Astrocyte (in vitro differentiated cells and primary cell): ENCODE data around the gene NPHP4. TPM values are rescaled to one million over a fixed set of nuclear protein-coding genes. Genes with fewer than 3 reads are reported as not detected.

Experiments used
- DNase-seq: peaks from one replicate; pipeline ENCODE4 v3.0.0-alpha.2; 2010; ENCODE audit warnings: low read depth
- FAIRE-seq: peaks from 2 replicates; lab custom pipeline; 2011; peaks lifted over from hg19 to GRCh38; lab: Jason Lieb, UNC
- H2AFZ ChIP-seq: 2 replicates; pipeline ENCODE4 v1.6.0; 2012; ENCODE audit warnings: low read depth, low read length, inconsistent platforms
- H3K27ac ChIP-seq: 2 replicates; pipeline ENCODE4 v1.5.1; 2011; ENCODE audit warnings: low read depth, low read length, inconsistent platforms
- H3K27me3 ChIP-seq: 2 replicates; pipeline ENCODE4 v1.6.0; 2011; ENCODE audit warnings: low read length, inconsistent platforms; ENCODE audit not compliant: insufficient read depth
- H3K36me3 ChIP-seq: 2 replicates; pipeline ENCODE4 v1.5.1; 2011; ENCODE audit warnings: low read length, inconsistent platforms; ENCODE audit not compliant: insufficient read depth
- H3K4me1 ChIP-seq: 2 replicates; pipeline ENCODE4 v1.5.1; 2011; ENCODE audit warnings: low read length, inconsistent platforms; ENCODE audit not compliant: insufficient read depth
- H3K4me2 ChIP-seq: 2 replicates; pipeline ENCODE4 v1.6.0; 2012; ENCODE audit warnings: low read length, inconsistent platforms
- H3K4me3 ChIP-seq: 2 replicates; pipeline ENCODE4 v1.5.1; 2011; ENCODE audit warnings: low read depth, mild to moderate bottlenecking, low read length, inconsistent platforms; ENCODE audit not compliant: insufficient read depth
- H3K79me2 ChIP-seq: 2 replicates; pipeline ENCODE4 v1.6.0; 2012; ENCODE audit warnings: mild to moderate bottlenecking, low read length, inconsistent platforms; ENCODE audit not compliant: insufficient read depth
- H3K9ac ChIP-seq: 2 replicates; pipeline ENCODE4 v1.6.0; 2012; ENCODE audit warnings: mild to moderate bottlenecking, low read length, inconsistent platforms
- H3K9me3 ChIP-seq: 2 replicates; pipeline ENCODE4 v1.5.1; 2012; ENCODE audit warnings: low read depth, mild to moderate bottlenecking, low read length, inconsistent platforms; ENCODE audit not compliant: insufficient read depth
- H4K20me1 ChIP-seq: 2 replicates; pipeline ENCODE4 v1.6.0; 2012; ENCODE audit warnings: low read length, inconsistent platforms; ENCODE audit not compliant: insufficient read depth
- H3K27ac Mint-ChIP-seq: one replicate; pipeline ENCODE4 v1.8.0; 2021; ENCODE audit warnings: mild to moderate bottlenecking, mixed read lengths; ENCODE audit not compliant: unreplicated experiment
- H3K27me3 Mint-ChIP-seq: one replicate; pipeline ENCODE4 v1.8.0; 2021; ENCODE audit warnings: low read depth, mixed read lengths; ENCODE audit not compliant: unreplicated experiment
- H3K36me3 Mint-ChIP-seq: one replicate; pipeline ENCODE4 v1.8.0; 2021; ENCODE audit warnings: low read depth, mixed read lengths; ENCODE audit not compliant: unreplicated experiment
- H3K4me1 Mint-ChIP-seq: one replicate; pipeline ENCODE4 v1.8.0; 2021; ENCODE audit warnings: low read depth, mixed read lengths; ENCODE audit not compliant: unreplicated experiment
- H3K4me3 Mint-ChIP-seq: one replicate; pipeline ENCODE4 v1.8.0; 2021; ENCODE audit warnings: mild to moderate bottlenecking, moderate library complexity, mixed read lengths; ENCODE audit not compliant: unreplicated experiment
- H3K9me3 Mint-ChIP-seq: one replicate; pipeline ENCODE4 v1.8.0; 2021; ENCODE audit warnings: mild to moderate bottlenecking, mixed read lengths; ENCODE audit not compliant: unreplicated experiment
- CTCF ChIP-seq: IDR thresholded peaks from 2 replicates; pipeline ENCODE4 v1.5.1; 2011; ENCODE audit warnings: low read depth, mild to moderate bottlenecking, inconsistent platforms, low read length, moderate library complexity; ENCODE audit not compliant: insufficient read depth
- EZH2 ChIP-seq: IDR thresholded peaks from 2 replicates; pipeline ENCODE4 v1.6.1; 2012; ENCODE audit warnings: mild to moderate bottlenecking, low read length, inconsistent platforms; ENCODE audit not compliant: insufficient read depth
- total RNA-seq: library from RNA; stranded (reverse); gene quantifications from 2 replicates; pipeline ENCODE4 v1.2.1, GENCODE V29; 2021

NPHP4 gene
- total RNA-seq, 1 donor from 2014 or later, result 8.4 TPM

- H3K9me3 ChIP-seq, result no peaks in the 10 kb centered on the region
- peaks cover 31% of the 10 kb centered on the region for H3K27me3 ChIP-seq
- H3K4me1 Mint-ChIP-seq, result no peaks in the 10 kb centered on the region
- no peak for FAIRE-seq
- no peaks in the 10 kb centered on the region for H3K36me3 Mint-ChIP-seq
- H3K4me3 ChIP-seq, result no peak overlapping the region
- H3K27ac ChIP-seq, result no peak overlapping the region
- H3K9ac ChIP-seq, result no peak overlapping the region
- H3K4me1 ChIP-seq, result peaks cover 8% of the 10 kb centered on the region
- H3K79me2 ChIP-seq, result no peaks in the 10 kb centered on the region
- DNase-seq, result no peak
- H3K9me3 Mint-ChIP-seq, result no peaks in the 10 kb centered on the region
- no peak overlapping the region for H3K4me2 ChIP-seq
- no peak overlapping the region for H2AFZ ChIP-seq
- peaks cover 7% of the 10 kb centered on the region for H4K20me1 ChIP-seq
- H3K27me3 Mint-ChIP-seq, result peaks cover 44% of the 10 kb centered on the region
- no peak overlapping the region for H3K27ac Mint-ChIP-seq
- H3K36me3 ChIP-seq, result no peaks in the 10 kb centered on the region
- TF ChIP-seq CTCF, result no peak
- no peak for TF ChIP-seq EZH2
- no peak overlapping the region for H3K4me3 Mint-ChIP-seq
Measured at GRCh38 chr1:6030132-6030531, 37.9 kb upstream of the NPHP4 start.

GRCh38 chr1:6029351-6029750, 37.1 kb upstream of the NPHP4 start:
- Histone ChIP-seq H3K4me3 (no peak overlapping the region), H3K9ac (no peak overlapping the region), H2AFZ (no peak overlapping the region), H3K27ac (no peak overlapping the region), H3K36me3 (no peaks in the 10 kb centered on the region), H3K27me3 (peaks cover 33% of the 10 kb centered on the region), H3K4me2 (no peak overlapping the region), H4K20me1 (peaks cover 4% of the 10 kb centered on the region), H3K79me2 (no peaks in the 10 kb centered on the region), H3K9me3 (no peaks in the 10 kb centered on the region), H3K4me1 (peaks cover 10% of the 10 kb centered on the region)
- Mint-ChIP-seq H3K27ac (no peak overlapping the region), H3K27me3 (peaks cover 39% of the 10 kb centered on the region), H3K36me3 (no peaks in the 10 kb centered on the region), H3K4me3 (no peak overlapping the region), H3K4me1 (no peaks in the 10 kb centered on the region), H3K9me3 (no peaks in the 10 kb centered on the region)
- FAIRE-seq (no peak), DNase-seq (no peak)
- TF ChIP-seq EZH2, result no peak
- TF ChIP-seq CTCF, result no peak

DNA sequence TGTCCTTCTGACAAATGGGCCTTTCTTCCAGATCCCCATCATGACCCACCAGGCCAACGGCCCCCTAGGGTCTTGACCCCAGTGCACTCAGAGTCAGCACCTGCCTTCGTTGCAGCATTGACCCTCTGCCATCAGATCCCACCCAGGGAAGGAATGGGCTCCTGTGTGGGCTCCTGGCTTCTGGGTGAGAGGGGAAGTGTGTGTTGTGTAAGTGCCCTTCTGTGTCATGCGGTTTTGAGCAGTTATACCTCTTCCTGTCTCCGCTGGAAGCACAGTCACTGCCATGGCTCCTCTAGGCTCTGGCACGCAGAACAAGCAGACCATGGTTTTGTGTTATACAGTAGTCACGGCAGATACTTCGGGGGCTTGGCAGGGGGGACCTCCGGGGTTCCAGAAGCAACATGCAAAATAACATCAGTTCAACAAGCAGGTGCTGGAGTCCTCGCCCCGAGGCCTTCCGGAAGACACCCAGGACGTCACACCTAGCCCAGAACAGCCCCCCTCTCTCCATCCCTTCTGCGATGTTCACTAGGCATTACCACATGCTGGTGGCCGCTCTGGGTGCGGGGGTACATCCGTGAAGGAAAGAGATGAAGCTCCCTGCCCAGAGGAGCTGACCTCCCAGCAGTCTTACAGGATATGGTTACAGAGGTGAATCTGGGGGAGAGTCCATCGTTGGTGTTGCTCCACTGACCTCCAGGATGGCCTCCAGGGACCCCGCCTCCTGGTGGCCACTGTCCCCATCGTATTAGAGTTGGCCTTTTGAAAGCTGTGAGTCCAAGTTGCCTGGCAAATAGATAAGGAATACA, 36.0 kb upstream of the NPHP4 start:
- no peaks in the 10 kb centered on the region for H3K4me1 Mint-ChIP-seq
- peaks cover 32% of the 10 kb centered on the region for H3K27me3 Mint-ChIP-seq
- H3K36me3 Mint-ChIP-seq, result no peaks in the 10 kb centered on the region
- H3K4me1 ChIP-seq, result peaks cover 10% of the 10 kb centered on the region
- no peak overlapping the region for H3K9ac ChIP-seq
- H3K79me2 ChIP-seq, result no peaks in the 10 kb centered on the region
- no peaks in the 10 kb centered on the region for H3K9me3 ChIP-seq
- H3K27ac ChIP-seq, result no peak overlapping the region
- H4K20me1 ChIP-seq, result peaks cover 4% of the 10 kb centered on the region
- TF ChIP-seq EZH2, result no peak
- TF ChIP-seq CTCF, result no peak
- H3K27me3 ChIP-seq, result peaks cover 27% of the 10 kb centered on the region
- FAIRE-seq, result no peak
- no peaks in the 10 kb centered on the region for H3K36me3 ChIP-seq
- no peak overlapping the region for H3K27ac Mint-ChIP-seq
- H3K9me3 Mint-ChIP-seq, result no peaks in the 10 kb centered on the region
- no peak overlapping the region for H3K4me3 Mint-ChIP-seq
- no peak overlapping the region for H3K4me3 ChIP-seq
- no peak overlapping the region for H3K4me2 ChIP-seq
- no peak for DNase-seq
- H2AFZ ChIP-seq, result no peak overlapping the region
